ENCODE measurements around the gene GRM2. TPM values are rescaled to one million over a fixed set of nuclear protein-coding genes. Genes with fewer than 3 reads are reported as not detected.

The GRM2 gene
- total RNA-seq, 4 donors from 2014 or later = 0.04 to 0.57 (median 0.53) TPM; not detected in 1

- Histone ChIP-seq H3K9me3 (no peaks in the 10 kb centered on the region), H3K36me3 (no peaks in the 10 kb centered on the region), H3K27ac (no peak overlapping the region), H3K4me1 (no peaks in the 10 kb centered on the region), H3K4me3 (no peak overlapping the region), H3K27me3 (peaks cover 0 to 7% (median 0%) of the 10 kb centered on the region in 4 donors)
- intact Hi-C loops (cut with DNase I) = no loop called here
- WGBS, 2 donors = 97% methylated on average over 6 of the region's 8 CpGs
- TF ChIP-seq CTCF (IDR thresholded peaks at IDR 0.05) (no peak), POLR2A (IDR thresholded peaks at IDR 0.05) (no peak)
- DNase-seq = no peak
Measured at GRCh38 chr3:51715977-51716294, 9.1 kb downstream of the GRM2 start.

- 75% methylated on average over 2 to 4 of the region's 5 CpGs for WGBS, 2 donors
- no peak overlapping the region for H3K27ac ChIP-seq
- no peak for DNase-seq
- H3K27me3 ChIP-seq = peaks cover 0 to 7% (median 0%) of the 10 kb centered on the region in 4 donors
- H3K36me3 ChIP-seq = no peaks in the 10 kb centered on the region
- H3K4me3 ChIP-seq = no peak overlapping the region
- no peaks in the 10 kb centered on the region for H3K9me3 ChIP-seq
- TF ChIP-seq POLR2A (IDR thresholded peaks at IDR 0.05) = no peak
- no peak for TF ChIP-seq CTCF (IDR thresholded peaks at IDR 0.05)
- intact Hi-C loops (cut with DNase I) = no loop called here
- no peaks in the 10 kb centered on the region for H3K4me1 ChIP-seq
Measured at GRCh38 chr3:51716805-51717204, 9.9 kb downstream of the GRM2 start.

- TF ChIP-seq POLR2A (IDR thresholded peaks at IDR 0.05) (no peak), CTCF (IDR thresholded peaks at IDR 0.05) (no peak)
- intact Hi-C loops (cut with DNase I) = no loop called here
- no peaks in the 10 kb centered on the region for H3K4me1 ChIP-seq
- WGBS, 2 donors = 90 to 100% methylated on average over 1 to 10 of the region's 10 CpGs
- H3K9me3 ChIP-seq = no peaks in the 10 kb centered on the region
- H3K27ac ChIP-seq = no peak overlapping the region
- DNase-seq = no peak
- H3K4me3 ChIP-seq = no peak overlapping the region
- H3K27me3 ChIP-seq = peaks cover 0 to 7% (median 0%) of the 10 kb centered on the region in 4 donors
- H3K36me3 ChIP-seq = no peaks in the 10 kb centered on the region
Measured at GRCh38 chr3:51717446-51717845, 10.6 kb downstream of the GRM2 start.

GRCh38 chr3:51717947-51718346, 11.1 kb downstream of the GRM2 start:
- Histone ChIP-seq H3K9me3 (no peaks in the 10 kb centered on the region), H3K4me3 (no peak overlapping the region), H3K27ac (no peak overlapping the region), H3K4me1 (no peaks in the 10 kb centered on the region), H3K36me3 (no peaks in the 10 kb centered on the region), H3K27me3 (peaks cover 0 to 7% (median 0%) of the 10 kb centered on the region in 4 donors)
- intact Hi-C loops (cut with DNase I) = no loop called here
- TF ChIP-seq CTCF (IDR thresholded peaks at IDR 0.05) (no peak), POLR2A (IDR thresholded peaks at IDR 0.05) (no peak)
- WGBS, 2 donors = 77 to 93% methylated on average over 5 to 7 of the region's 7 CpGs
- no peak for DNase-seq

GRCh38 chr3:51718547-51719409, 11.9 kb downstream of the GRM2 start:
- Histone ChIP-seq H3K4me3 (no peak overlapping the region), H3K27me3 (peaks cover 0 to 7% (median 0%) of the 10 kb centered on the region in 4 donors), H3K27ac (no peak overlapping the region), H3K36me3 (no peaks in the 10 kb centered on the region), H3K9me3 (no peaks in the 10 kb centered on the region), H3K4me1 (no peaks in the 10 kb centered on the region)
- TF ChIP-seq CTCF (IDR thresholded peaks at IDR 0.05) (peak in 5 of 6 experiments; percentile 34 to 83 (median 68)), POLR2A (IDR thresholded peaks at IDR 0.05) (no peak)
- DNase-seq = no peak
- 42 to 50% methylated on average over 10 to 14 of the region's 16 CpGs for WGBS, 2 donors
- intact Hi-C loops (cut with DNase I) = no loop called here
